ENCODE results near the gene GTF3C2.
"Not testable (repeated sequence)": the region's sequence is repeated elsewhere in the genome, so short reads cannot be mapped to it uniquely, and the experiment has no call there.

Gene GTF3C2

DNA sequence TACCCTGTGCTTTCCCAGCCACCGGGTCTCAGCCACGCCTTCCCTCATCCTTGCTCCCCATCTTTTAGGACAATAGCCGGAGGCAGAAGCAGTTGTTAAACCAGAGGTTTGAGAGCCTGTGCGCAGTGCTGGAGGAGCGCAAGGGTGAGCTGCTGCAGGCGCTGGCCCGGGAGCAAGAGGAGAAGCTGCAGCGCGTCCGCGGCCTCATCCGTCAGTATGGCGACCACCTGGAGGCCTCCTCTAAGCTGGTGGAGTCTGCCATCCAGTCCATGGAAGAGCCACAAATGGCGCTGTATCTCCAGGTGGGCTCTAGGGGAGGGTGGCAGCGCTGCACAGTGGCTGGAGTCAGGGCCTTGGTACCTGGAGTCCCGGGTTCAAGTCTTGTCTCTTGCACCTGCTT, 51.0 kb downstream of the GTF3C2 start:
- Mint-ChIP-seq H3K9me3 (no peaks in the 10 kb centered on the region), H3K36me3 (ENCODE audit: low read depth) (peaks cover 30% of the 10 kb centered on the region), H3K4me3 (no peak overlapping the region), H3K4me1 (ENCODE audit: low read depth) (peaks cover 15% of the 10 kb centered on the region), H3K27ac (no peak overlapping the region), H3K27me3 (peaks cover 46% of the 10 kb centered on the region)
- intact Hi-C loops (cut with micrococcal nuclease): no loop called here

DNA sequence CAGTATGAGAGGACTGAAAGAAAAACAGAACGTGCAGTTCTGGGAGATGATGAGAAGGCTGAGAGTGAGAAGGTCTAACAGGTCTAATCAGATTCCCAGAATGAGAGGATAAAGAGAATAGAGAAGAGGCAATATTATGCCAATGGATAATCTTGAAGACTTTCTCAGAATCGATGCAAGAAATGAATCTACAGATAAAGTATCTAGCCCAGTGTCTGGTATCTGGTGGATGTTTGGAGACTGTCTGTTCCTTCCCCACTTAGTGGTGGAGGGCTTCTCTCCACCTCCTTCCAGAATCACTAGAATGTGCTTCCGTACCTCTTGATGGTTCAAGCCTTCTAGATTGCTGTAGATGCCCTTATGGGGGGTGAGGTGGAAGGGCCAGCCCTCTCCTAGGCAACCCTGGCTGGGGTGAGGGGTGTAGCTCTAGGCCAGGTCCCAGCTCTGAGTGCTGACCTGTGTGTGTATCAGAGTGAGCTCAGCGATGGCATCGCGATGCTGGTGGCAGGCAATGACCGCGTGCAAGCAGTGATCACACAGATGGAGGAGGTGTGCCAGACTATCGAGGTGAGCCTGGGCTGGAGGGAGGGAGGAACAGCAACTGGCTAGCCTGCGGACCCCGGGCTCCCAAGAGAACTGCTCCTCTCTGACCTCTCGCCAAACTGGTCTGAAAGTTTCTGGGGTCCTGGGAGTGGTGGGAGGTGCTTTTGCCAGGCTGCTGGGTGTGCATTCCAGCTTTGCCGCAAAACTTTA, 51.9 kb downstream of the GTF3C2 start:
- Mint-ChIP-seq H3K4me1 (ENCODE audit: low read depth) (peaks cover 15% of the 10 kb centered on the region), H3K36me3 (ENCODE audit: low read depth) (peaks cover 21% of the 10 kb centered on the region), H3K9me3 (no peaks in the 10 kb centered on the region), H3K27me3 (peaks cover 46% of the 10 kb centered on the region), H3K4me3 (no peak overlapping the region), H3K27ac (no peak overlapping the region)
- intact Hi-C loops (cut with micrococcal nuclease): no loop called here

GRCh38 chr2:27303093-27304025, 53.2 kb downstream of the GTF3C2 start:
- Mint-ChIP-seq H3K27me3 (peaks cover 42% of the 10 kb centered on the region), H3K4me3 (peak overlapping the region; percentile 66), H3K9me3 (no peaks in the 10 kb centered on the region), H3K36me3 (ENCODE audit: low read depth) (peaks cover 8% of the 10 kb centered on the region), H3K27ac (no peak overlapping the region), H3K4me1 (ENCODE audit: low read depth) (peaks cover 15% of the 10 kb centered on the region)
- intact Hi-C loops (cut with micrococcal nuclease): loop anchor here (2.0 kb wide), 1 partner anchor 207 kb away; no protein-coding TSS in a partner anchor

- H3K9me3 Mint-ChIP-seq; H3K4me3 Mint-ChIP-seq; H3K27ac Mint-ChIP-seq; H3K36me3 Mint-ChIP-seq (ENCODE audit: low read depth); intact Hi-C loops (cut with micrococcal nuclease): not testable (repeated sequence)
- peaks cover 17% of the 10 kb centered on the region for H3K27me3 Mint-ChIP-seq
- H3K4me1 Mint-ChIP-seq (ENCODE audit: low read depth): peaks cover 11% of the 10 kb centered on the region
Measured at GRCh38 chr2:27300606-27301005, 56.0 kb downstream of the GTF3C2 start.

DNA sequence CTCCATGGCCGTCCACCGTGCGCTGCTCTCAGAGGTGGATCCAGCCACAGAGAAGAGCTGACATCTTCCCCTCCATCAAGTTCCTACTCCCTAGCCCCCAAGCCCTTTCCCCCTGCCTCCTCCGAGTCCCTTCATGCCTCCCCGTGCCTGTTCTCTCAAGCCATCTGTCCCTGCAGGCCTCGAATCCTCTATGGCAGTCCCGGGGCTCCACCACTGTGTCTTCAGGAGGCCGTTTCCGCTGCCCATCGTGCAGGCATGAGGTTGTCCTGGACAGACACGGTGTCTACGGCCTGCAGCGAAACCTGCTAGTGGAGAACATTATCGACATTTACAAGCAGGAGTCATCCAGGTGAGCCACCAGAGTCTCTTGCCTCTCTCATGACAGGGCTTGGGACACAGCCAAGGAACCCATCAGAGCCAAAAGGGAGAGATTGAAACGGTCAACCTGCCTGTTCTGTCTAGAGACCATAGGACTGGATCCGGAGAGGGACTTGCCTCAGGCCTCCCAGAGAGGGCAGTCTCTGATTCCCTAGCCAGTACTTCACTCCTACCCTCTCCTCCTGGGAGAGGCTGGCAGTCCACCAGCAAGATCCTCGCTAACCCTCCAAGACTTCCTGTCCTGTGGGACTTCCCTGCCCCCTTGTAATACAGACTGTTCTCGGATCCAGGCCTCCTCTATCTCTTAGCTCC, 58.0 kb downstream of the GTF3C2 start:
- Mint-ChIP-seq H3K4me1 (ENCODE audit: low read depth) (peaks cover 11% of the 10 kb centered on the region), H3K9me3 (no peaks in the 10 kb centered on the region), H3K27me3 (peaks cover 4% of the 10 kb centered on the region), H3K36me3 (ENCODE audit: low read depth) (no peaks in the 10 kb centered on the region), H3K4me3 (no peak overlapping the region), H3K27ac (no peak overlapping the region)
- intact Hi-C loops (cut with micrococcal nuclease): no loop called here

DNA sequence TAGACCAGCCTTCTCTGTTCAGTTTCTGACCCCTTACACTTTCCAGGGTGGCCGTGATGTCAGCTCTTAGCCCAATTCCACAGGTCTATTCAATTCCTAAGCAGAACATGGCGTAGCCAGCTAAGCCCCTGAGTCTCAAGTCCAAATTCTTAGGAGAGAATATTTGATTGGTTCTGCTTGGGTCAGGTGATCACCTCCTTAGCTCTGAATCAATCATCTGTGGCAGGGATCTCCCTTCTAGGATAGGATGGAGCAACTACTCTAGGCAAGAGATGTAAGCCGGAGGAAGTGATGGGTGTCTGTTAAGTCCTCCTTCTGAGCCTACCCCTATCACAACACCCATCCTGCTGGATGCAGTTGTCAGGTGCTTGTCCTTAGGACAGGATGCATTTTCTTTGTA, 59.4 kb downstream of the GTF3C2 start:
- Mint-ChIP-seq H3K36me3 (ENCODE audit: low read depth) (no peaks in the 10 kb centered on the region), H3K4me3 (no peak overlapping the region), H3K27me3 (peaks cover 4% of the 10 kb centered on the region), H3K27ac (no peak overlapping the region), H3K4me1 (ENCODE audit: low read depth) (peaks cover 11% of the 10 kb centered on the region), H3K9me3 (no peaks in the 10 kb centered on the region)
- intact Hi-C loops (cut with micrococcal nuclease): no loop called here

DNA sequence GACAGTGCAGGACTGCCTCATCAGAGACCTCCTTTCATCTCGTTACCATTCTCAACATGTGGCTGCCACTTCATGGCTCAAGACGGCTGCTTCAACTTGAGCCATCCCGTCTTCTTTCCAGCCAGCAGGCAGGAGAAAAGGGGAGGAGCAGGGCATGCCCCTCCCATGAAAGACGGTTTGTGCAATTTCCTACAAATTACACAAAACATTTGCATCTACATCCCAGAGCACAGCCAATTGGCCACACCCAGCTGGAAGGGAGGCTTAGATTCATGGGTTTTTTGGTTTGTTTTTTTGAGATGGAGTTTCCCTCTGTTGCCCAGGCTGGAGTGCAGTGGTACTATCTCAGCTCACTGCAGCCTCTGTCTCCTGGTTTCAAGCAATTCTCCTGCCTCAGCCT, 60.1 kb downstream of the GTF3C2 start:
- peaks cover 11% of the 10 kb centered on the region for H3K4me1 Mint-ChIP-seq (ENCODE audit: low read depth)
- intact Hi-C loops (cut with micrococcal nuclease): no loop called here
- H3K27ac Mint-ChIP-seq: no peak overlapping the region
- no peaks in the 10 kb centered on the region for H3K9me3 Mint-ChIP-seq
- no peaks in the 10 kb centered on the region for H3K36me3 Mint-ChIP-seq (ENCODE audit: low read depth)
- H3K27me3 Mint-ChIP-seq: peaks cover 7% of the 10 kb centered on the region
- H3K4me3 Mint-ChIP-seq: no peak overlapping the region

GRCh38 chr2:27294928-27295327, 61.6 kb downstream of the GTF3C2 start:
- H3K4me3 Mint-ChIP-seq: no peak overlapping the region
- H3K27me3 Mint-ChIP-seq: peaks cover 7% of the 10 kb centered on the region
- no peaks in the 10 kb centered on the region for H3K9me3 Mint-ChIP-seq
- H3K4me1 Mint-ChIP-seq (ENCODE audit: low read depth): peaks cover 11% of the 10 kb centered on the region
- no peak overlapping the region for H3K27ac Mint-ChIP-seq
- H3K36me3 Mint-ChIP-seq (ENCODE audit: low read depth): no peaks in the 10 kb centered on the region
- intact Hi-C loops (cut with micrococcal nuclease): no loop called here

DNA sequence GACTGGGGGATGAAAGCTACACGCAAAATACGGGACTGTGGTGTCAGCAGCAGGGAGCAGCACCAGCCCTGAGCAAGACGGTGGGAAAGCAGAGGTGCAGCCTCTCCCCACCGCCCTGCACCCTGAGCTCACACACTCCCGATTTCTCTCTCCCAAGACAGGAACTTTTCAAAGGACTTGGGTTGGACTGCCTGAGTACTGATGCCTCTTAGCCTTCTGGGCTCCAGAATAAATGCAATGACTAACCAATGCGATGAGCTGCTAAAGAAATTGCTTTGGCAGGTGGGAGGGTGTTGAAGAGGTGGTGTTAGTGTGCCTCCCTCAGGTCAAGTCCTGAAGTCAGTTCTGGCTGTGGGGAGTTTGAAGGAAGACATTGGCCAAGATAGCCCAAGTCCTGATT, 64.7 kb downstream of the GTF3C2 start:
- H3K27me3 Mint-ChIP-seq: peaks cover 10% of the 10 kb centered on the region
- peaks cover 7% of the 10 kb centered on the region for H3K4me1 Mint-ChIP-seq (ENCODE audit: low read depth)
- H3K27ac Mint-ChIP-seq: no peak overlapping the region
- no peak overlapping the region for H3K4me3 Mint-ChIP-seq
- H3K9me3 Mint-ChIP-seq: no peaks in the 10 kb centered on the region
- no peaks in the 10 kb centered on the region for H3K36me3 Mint-ChIP-seq (ENCODE audit: low read depth)
- intact Hi-C loops (cut with micrococcal nuclease): no loop called here

DNA sequence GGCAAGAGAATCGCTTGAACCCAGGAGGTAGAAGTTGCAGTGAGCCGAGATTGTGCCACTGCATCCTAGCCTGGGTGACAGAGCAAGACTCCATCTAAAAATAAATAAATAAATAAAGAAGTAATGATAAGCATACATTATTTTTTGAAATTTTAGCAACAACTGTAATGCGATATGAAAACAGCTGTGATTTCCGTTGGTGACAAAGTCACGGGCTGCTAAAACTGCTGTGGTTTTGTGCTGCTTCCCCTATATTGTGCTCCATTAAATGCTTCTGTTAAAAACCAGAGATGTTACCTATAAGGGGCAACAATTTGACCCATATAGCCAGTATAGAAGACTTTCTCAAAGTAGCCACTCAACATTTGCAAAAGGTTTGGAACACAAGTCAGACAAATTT, 66.0 kb downstream of the GTF3C2 start:
- Mint-ChIP-seq H3K4me1 (ENCODE audit: low read depth) (no peaks in the 10 kb centered on the region), H3K9me3 (no peaks in the 10 kb centered on the region), H3K36me3 (ENCODE audit: low read depth) (no peaks in the 10 kb centered on the region), H3K4me3 (no peak overlapping the region), H3K27me3 (peaks cover 12% of the 10 kb centered on the region), H3K27ac (no peak overlapping the region)
- intact Hi-C loops (cut with micrococcal nuclease): no loop called here

DNA sequence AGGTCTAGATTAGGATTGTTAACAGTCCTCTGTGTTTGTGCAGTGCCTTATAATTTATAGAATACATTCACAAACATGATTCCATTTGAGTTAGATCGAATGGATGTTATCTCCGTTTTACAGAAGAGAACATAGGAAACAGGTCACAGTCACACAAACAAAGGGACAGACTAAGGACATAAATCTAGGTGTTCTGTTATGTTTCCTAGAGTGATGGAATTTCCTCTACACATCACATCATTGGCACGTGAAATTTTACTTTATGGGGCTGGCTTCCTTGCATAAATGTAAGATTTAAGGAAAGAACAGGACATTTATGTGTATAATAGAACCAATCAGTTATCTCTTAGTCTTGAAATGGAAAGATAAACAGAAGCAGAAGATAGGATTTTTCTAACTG, 68.0 kb downstream of the GTF3C2 start:
- intact Hi-C loops (cut with micrococcal nuclease): no loop called here
- Mint-ChIP-seq H3K27me3 (peaks cover 12% of the 10 kb centered on the region), H3K36me3 (ENCODE audit: low read depth) (no peaks in the 10 kb centered on the region), H3K4me1 (ENCODE audit: low read depth) (peaks cover 4% of the 10 kb centered on the region), H3K4me3 (no peak overlapping the region), H3K27ac (no peak overlapping the region), H3K9me3 (no peaks in the 10 kb centered on the region)

DNA sequence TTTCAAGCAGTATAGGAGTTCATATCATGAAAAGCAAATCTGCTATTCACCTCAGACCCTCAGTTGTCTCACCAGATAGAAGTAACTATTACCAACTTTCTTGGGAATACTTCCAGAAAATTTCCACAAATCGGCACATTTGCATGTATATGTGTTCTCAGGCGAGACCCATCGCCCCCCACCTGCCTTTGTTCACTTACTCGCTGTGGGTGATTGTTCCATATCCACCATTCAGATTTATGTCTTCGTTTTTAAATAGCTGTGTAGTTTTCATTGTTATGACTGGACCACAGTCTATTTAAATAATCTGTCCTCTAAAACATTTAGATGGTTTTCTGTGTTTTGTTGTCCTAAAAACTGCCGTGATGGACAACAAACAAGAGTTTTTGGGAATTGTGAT, 71.1 kb downstream of the GTF3C2 start:
- no peaks in the 10 kb centered on the region for H3K36me3 Mint-ChIP-seq (ENCODE audit: low read depth)
- H3K27ac Mint-ChIP-seq: no peak overlapping the region
- H3K27me3 Mint-ChIP-seq: peaks cover 15% of the 10 kb centered on the region
- no peak overlapping the region for H3K4me3 Mint-ChIP-seq
- peaks cover 4% of the 10 kb centered on the region for H3K4me1 Mint-ChIP-seq (ENCODE audit: low read depth)
- intact Hi-C loops (cut with micrococcal nuclease): no loop called here
- H3K9me3 Mint-ChIP-seq: no peaks in the 10 kb centered on the region

- H3K27ac Mint-ChIP-seq: no peak overlapping the region
- H3K4me3 Mint-ChIP-seq: no peak overlapping the region
- H3K36me3 Mint-ChIP-seq (ENCODE audit: low read depth): no peaks in the 10 kb centered on the region
- H3K9me3 Mint-ChIP-seq: no peaks in the 10 kb centered on the region
- H3K27me3 Mint-ChIP-seq: peaks cover 15% of the 10 kb centered on the region
- H3K4me1 Mint-ChIP-seq (ENCODE audit: low read depth): peaks cover 4% of the 10 kb centered on the region
- intact Hi-C loops (cut with micrococcal nuclease): no loop called here
Measured at GRCh38 chr2:27284996-27285395, 71.6 kb downstream of the GTF3C2 start.

DNA sequence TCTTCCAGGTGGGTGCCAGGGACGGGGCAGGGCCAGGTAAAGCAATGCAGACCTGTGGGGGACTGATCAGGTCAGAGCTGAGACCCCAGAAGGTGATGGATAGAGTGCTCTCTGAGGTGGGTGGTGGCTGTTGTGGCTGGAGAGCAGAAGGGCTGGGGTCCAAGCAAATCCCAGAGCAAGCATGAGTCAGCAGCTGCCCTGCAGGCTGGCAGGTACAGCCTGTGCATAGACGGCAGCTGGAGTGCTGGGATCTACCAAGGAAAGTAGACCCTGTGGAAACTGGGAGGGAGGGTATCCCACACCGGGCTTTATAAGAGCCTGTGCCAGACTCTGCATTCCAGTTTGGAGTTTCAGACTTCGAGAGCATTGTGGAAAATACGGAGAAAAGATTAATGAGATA, 73.7 kb downstream of the GTF3C2 start:
- Mint-ChIP-seq H3K36me3 (ENCODE audit: low read depth) (no peaks in the 10 kb centered on the region), H3K4me1 (ENCODE audit: low read depth) (peaks cover 10% of the 10 kb centered on the region), H3K27ac (no peak overlapping the region), H3K9me3 (no peaks in the 10 kb centered on the region), H3K4me3 (no peak overlapping the region), H3K27me3 (peaks cover 21% of the 10 kb centered on the region)
- intact Hi-C loops (cut with micrococcal nuclease): no loop called here
